GM13977 (cell line): ENCODE results near the gene ZCCHC12.

Source experiments
- DNase-seq: peaks from one replicate; pipeline ENCODE4 v3.0.0; 2012; ENCODE audit warnings: low spot score
- in situ Hi-C: fragments of 300-500 bp; cut with MboI; formaldehyde crosslinking; loops from one replicate; pipeline ENCODE4 v1.12.0; 2022; ENCODE audit warnings: low sequenced_read_pairs, low pct_unique_long_range_greater_than_20kb, mixed read lengths, inconsistent platforms; ENCODE audit not compliant: unreplicated experiment
- TF ChIP-seq, protein P1 (sequence below): IDR thresholded peaks from 2 replicates; pipeline ENCODE4 v1.5.1; 2012; ENCODE audit warnings: mild to moderate bottlenecking, control low read depth; ENCODE audit not compliant: insufficient read depth; ENCODE audit errors: extremely low read depth, missing control alignments

ZCCHC12 gene

DNA sequence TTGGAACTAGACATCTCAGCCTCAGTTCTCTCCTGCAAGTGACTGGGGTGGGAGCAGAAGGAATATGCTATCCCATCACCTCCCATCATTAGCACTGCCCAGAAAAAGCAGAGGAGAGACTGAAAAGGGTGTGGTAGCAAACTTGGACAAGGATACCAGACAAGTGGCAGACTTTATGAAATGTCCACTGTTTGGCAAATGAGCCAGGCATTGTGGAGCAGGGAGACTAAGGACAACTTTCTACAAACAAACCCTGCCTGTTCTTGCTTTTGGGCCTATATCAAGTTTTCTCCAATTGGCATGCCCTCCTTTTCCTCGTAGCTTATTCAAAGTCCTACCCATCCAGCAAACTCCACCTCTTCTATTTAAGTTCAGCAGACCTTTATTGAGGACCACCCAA, 41.6 kb downstream of the ZCCHC12 start:
- in situ Hi-C loops, result no loop called here
- TF ChIP-seq, protein P1, sequence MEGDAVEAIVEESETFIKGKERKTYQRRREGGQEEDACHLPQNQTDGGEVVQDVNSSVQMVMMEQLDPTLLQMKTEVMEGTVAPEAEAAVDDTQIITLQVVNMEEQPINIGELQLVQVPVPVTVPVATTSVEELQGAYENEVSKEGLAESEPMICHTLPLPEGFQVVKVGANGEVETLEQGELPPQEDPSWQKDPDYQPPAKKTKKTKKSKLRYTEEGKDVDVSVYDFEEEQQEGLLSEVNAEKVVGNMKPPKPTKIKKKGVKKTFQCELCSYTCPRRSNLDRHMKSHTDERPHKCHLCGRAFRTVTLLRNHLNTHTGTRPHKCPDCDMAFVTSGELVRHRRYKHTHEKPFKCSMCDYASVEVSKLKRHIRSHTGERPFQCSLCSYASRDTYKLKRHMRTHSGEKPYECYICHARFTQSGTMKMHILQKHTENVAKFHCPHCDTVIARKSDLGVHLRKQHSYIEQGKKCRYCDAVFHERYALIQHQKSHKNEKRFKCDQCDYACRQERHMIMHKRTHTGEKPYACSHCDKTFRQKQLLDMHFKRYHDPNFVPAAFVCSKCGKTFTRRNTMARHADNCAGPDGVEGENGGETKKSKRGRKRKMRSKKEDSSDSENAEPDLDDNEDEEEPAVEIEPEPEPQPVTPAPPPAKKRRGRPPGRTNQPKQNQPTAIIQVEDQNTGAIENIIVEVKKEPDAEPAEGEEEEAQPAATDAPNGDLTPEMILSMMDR, result no peak
- no peak for DNase-seq

DNA sequence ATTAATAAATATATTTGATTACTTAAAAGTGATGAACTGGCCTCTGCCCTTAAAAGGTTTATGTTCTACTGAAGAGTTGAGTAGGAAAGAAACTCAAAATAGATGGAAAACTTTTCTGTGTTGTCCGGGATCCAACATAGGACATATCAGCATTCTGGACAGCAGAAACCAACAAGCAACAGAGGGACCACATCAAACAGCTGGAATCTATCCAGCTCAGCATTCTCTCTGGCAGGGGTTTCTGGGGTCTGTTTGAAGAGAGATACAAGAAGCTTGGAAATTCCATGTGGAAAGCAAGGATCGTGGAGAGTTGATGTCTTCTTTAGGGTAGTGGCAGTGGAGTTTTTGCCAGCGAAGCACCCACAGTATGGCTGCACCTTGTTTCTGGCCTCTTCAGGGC, 43.6 kb downstream of the ZCCHC12 start:
- no peak for DNase-seq
- TF ChIP-seq, protein P1, result no peak
- in situ Hi-C loops, result no loop called here

DNA sequence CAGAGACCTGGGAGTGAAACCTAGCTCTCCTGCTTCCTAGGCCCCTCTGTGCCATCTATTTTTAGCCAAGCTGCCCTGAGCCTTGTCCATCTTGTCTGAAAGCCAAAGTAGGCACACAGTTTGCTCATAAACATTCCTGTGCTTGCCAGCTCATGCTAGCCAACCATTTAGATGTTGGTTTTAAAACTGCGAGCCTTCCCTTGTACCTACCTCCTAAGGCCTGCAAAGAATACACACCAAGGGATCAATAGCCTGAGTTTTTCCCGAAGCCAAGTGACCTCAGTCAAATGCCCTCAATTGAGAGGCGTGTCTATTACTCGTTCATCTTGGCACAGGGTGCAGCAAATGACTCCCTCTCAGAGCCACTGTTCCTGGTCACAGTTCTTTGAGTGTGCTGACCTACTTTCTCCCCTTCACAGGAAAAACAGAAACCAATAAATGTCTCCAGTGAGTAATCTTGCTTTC, 48.5 kb downstream of the ZCCHC12 start:
- in situ Hi-C loops, result no loop called here
- DNase-seq, result no peak
- TF ChIP-seq, protein P1, result no peak
